ENCODE data around the gene ARHGAP24.

Gene ARHGAP24

DNA sequence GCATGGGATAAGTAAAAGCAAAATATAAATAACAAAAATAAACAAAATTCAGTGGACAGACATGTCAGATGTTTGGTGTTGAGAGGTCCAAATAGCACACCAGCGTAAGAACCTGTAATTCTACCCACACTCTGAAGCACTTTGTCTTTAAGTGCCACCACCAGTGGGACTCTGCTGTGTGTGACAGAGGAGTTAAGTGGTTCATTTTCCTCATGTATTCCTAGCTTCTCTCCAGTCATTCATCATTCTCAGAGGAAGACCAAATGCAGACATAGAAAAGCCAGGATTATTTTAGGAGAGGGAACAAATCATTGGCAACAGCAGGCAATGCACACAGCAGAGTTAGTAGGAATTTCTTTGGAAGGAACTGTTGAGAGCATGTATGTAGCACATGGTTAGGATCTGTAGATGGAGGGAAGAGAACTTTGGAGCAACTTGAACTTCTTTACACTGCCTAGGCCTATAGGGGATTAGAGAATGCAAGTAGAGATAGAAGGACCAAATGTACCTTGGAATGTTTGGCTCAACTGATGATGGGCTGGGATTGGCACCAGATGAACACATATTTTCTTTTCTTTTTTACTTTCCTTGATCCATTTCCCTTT lies 43.0 kb upstream of the ARHGAP24 start:
- no peak for DNase-seq (ENCODE audit: low spot score)
- TF ChIP-seq, protein P1, sequence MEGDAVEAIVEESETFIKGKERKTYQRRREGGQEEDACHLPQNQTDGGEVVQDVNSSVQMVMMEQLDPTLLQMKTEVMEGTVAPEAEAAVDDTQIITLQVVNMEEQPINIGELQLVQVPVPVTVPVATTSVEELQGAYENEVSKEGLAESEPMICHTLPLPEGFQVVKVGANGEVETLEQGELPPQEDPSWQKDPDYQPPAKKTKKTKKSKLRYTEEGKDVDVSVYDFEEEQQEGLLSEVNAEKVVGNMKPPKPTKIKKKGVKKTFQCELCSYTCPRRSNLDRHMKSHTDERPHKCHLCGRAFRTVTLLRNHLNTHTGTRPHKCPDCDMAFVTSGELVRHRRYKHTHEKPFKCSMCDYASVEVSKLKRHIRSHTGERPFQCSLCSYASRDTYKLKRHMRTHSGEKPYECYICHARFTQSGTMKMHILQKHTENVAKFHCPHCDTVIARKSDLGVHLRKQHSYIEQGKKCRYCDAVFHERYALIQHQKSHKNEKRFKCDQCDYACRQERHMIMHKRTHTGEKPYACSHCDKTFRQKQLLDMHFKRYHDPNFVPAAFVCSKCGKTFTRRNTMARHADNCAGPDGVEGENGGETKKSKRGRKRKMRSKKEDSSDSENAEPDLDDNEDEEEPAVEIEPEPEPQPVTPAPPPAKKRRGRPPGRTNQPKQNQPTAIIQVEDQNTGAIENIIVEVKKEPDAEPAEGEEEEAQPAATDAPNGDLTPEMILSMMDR (IDR thresholded peaks at IDR 0.05; ENCODE audit: borderline replicate concordance, control extremely low read depth, extremely low read depth, insufficient read depth, missing control alignments) = no peak

DNA sequence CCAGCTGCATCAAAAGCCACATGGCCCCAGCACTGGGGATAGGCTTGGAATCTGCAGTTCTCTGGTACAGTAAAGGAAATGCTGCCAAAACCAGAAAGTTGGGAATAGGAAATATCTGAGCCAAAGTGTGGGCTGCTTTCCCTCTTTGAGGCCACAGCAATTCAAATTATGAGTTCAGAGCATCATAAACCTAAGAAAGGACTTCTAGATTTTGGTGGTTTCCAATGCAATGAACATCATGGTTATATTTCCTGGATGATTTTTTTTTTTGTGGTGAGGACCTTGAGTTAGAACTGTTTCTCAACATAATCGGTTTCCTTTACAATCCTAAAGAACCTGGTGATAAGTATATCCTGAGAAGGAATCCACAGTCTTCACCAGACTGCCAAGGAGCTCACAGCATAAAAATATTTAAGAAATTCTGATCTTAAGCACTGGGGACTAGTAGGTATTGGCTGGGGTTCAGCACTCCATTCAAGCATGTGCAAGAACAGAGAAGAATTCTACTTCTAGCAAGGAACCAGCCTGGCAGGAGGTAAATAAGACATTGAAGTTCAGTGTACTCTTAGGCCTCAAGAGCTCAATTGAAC lies 29.8 kb upstream of the ARHGAP24 start:
- in situ Hi-C loops (cut with MboI; ENCODE audit: low sequenced_read_pairs, unreplicated experiment) = no loop called here
- TF ChIP-seq, protein P1 (IDR thresholded peaks at IDR 0.05; ENCODE audit: borderline replicate concordance, control extremely low read depth, extremely low read depth, insufficient read depth, missing control alignments) = no peak
- DNase-seq (ENCODE audit: low spot score) = no peak

More for the DNA sequence above, 43.0 kb upstream of the ARHGAP24 start:
- in situ Hi-C loops (cut with MboI; ENCODE audit: low sequenced_read_pairs, unreplicated experiment) = no loop called here

DNA sequence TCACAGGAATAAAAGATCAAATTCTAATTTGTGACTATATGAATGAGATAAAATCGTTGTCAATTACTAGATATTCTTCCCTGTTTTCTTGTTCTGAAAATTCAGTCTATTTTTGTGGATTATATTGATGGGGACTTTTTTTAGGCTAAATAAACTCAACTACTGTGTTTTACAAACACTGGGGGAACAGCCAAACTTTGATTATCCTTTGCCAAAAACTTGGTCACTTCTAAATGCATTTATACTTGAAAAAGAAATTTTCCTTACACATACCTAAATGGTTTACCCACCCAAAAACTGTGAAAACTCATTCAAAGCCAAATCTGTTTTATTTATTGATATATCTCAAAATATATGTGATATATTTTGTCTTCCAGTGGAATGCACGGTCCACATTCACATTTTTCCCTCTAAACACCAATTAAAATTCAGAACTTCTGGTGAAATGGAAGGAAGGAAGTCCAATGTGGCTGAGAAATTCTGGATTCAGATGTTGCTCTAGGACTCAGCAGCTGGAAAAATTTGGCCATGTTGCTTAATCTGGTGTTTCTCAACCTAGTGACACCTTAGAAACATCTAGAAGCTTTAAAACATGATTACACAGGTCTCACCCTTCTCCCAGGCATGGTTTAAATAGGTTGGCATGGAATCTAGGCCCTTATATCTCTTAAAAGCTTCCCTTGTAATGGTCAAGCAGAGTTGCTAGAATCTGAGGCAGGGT lies 28.6 kb upstream of the ARHGAP24 start:
- TF ChIP-seq, protein P1 (IDR thresholded peaks at IDR 0.05; ENCODE audit: borderline replicate concordance, control extremely low read depth, extremely low read depth, insufficient read depth, missing control alignments) = no peak
- no peak for DNase-seq (ENCODE audit: low spot score)
- in situ Hi-C loops (cut with MboI; ENCODE audit: low sequenced_read_pairs, unreplicated experiment) = no loop called here

DNA sequence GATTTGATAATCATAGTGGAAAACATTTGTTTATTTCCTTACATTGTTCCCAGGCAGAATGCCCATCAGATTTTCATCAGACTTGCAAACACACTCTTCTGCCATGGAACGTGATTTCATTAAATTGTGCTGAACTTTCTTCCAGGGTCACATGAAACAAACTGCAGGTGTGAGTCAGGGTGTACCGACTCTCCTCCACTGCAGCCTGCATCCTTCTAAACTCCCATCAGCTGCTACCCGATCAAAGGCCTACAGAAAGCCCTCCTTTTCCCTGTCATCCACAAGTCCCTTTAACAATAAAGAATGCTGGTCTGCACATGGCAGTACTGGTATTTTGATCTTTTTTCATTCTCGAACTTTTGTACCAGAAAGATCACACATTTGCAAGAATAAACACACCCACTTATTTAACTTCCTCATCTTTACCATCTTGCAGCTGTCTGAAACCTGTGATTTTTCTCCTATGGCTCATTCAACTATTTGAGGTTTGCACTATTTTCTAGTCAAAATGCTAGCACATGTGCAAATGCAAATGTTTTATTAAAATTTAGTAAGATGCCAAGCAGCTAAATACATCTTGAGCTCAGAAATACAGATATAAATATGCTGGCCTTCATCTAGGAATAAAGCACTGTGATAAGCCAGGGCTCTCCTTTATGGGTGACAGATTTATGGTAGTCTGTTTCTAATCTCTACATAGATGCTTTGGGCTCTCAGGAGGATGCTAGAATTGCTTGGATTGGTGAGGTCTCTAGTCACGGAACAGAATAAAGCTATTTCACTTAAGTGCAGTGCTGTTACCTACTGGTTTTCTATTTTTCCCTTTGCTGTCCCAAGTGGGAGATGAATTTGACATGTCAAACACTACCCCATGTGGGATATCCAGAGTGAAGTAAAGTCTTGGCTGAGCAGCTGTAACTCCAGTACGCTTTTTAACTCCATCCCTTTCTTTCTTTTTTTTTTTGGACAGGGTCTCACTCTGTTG lies 25.8 kb upstream of the ARHGAP24 start:
- TF ChIP-seq, protein P1 (IDR thresholded peaks at IDR 0.05; ENCODE audit: borderline replicate concordance, control extremely low read depth, extremely low read depth, insufficient read depth, missing control alignments) = no peak
- in situ Hi-C loops (cut with MboI; ENCODE audit: low sequenced_read_pairs, unreplicated experiment) = no loop called here
- peak; percentile 10 for DNase-seq (ENCODE audit: low spot score)

DNA sequence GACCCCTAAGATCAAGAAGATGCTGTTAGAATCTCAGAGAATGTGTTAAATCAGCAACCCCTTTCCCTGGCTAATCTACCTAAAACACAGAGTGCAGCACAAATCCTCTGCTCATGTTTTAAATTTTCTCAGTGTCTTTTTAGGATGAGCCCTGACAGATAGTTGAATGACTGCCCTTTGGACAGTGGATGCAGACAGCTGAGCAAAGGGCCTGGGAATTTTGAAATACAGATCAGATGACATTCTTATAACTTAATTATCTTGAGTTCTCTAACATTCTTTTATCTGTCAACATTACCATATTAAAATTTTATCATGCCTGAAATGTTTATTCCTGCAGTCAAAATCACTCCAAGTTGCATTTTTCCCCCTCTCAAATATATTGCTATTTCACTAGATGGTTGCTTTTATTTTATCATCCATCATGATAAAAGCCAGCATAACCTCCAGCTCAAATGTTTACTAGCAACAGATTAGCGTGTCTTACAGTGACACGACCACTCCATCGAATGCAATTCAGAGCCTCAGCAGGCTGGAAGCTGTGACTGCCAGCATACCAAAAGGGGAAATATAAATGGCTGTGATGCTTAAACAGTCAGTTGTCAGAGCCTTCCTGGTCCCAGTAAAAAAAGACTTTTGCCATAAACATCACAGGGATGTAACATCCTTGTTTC lies 22.8 kb upstream of the ARHGAP24 start:
- in situ Hi-C loops (cut with MboI; ENCODE audit: low sequenced_read_pairs, unreplicated experiment) = no loop called here
- no peak for DNase-seq (ENCODE audit: low spot score)

More for the DNA sequence above, 22.8 kb upstream of the ARHGAP24 start:
- TF ChIP-seq, protein P1 (IDR thresholded peaks at IDR 0.05; ENCODE audit: borderline replicate concordance, control extremely low read depth, extremely low read depth, insufficient read depth, missing control alignments) = no peak

Measured in GM13976 (cell line).